Measurements from ENCODE around the gene PIAS1.

DNA sequence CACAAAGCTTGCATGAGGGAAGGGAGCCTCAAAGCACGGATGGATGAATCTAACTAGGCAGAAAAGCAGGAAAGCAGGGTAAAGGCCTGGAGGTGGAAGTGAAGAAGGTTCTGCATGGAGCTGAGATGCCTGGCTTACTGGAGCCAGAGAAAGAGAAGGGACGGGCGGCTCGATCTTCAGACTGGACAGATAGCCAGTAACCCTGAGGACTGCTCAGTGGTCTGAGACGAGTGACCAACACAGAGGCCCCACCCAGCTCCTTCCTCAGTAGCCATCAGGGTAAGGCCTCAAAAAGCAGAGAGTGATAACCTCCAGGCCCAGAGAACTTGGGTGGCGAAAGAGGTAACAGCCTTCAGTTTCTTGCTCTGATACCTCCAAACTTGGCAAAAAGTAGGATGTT lies 169.1 kb downstream of the PIAS1 start:
- TF ChIP-seq CTCF (IDR thresholded peaks at IDR 0.05; ENCODE audit: insufficient read depth, low read length) (no peak), POLR2AphosphoS5 (IDR thresholded peaks at IDR 0.05; ENCODE audit: low read depth) (no peak)
